Measurements from ENCODE around the gene SNRNP200.
A peak's percentile ranks its signal among the peaks of the same experiment; 100 is the strongest.

Gene SNRNP200
- total RNA-seq = 375 to 440 (median 405) reads per million in 3 experiments

DNA sequence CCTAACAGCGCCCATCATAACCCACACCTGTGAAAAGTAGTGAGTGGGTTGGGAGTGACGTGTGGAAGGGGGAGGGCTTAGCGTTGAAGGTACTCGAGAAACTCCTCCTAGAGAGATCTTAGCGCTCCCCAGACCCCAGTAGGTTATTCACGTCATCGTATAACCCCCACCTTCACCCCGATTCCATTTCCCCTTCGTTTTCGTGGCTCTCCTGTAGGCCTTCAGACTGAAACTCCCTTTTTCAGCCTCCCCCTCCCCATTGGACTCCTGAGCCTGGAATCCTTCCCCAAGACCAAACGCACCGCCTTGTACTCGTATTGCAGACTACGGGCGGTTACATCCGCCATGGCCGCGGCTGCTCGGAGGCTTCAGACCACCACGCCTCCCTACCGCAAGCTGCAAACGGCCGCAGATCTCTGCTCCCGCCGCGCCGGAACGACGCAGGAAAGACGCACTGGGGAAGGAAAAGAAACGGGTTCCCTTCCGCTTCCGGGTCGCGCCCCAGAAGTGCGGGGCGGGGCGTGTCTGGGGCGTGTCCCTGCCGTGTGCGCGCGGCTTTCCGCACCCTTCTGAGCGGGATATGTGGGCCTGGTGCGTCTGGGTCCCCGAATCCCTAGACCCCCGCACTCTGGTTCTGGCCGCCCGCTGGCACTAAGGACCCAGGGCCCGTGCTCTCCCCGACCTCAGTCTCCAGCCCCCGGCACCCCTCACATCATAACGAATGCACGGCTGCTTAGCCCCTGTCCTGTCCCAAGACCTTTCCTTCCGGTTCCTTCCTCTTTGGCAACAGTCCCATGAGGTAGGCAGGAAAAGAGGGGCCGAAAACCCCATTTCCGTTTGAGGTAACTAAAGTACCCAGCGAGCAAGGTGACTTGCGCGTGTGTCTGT, at the start of gene SNRNP200:
Gene SNRNP200 (minus strand): TSS at position 456 of the 888 bp plus-strand sequence. CDS start 109 bp downstream, at position 347.
- peak; percentile 92 for DNase-seq

DNA sequence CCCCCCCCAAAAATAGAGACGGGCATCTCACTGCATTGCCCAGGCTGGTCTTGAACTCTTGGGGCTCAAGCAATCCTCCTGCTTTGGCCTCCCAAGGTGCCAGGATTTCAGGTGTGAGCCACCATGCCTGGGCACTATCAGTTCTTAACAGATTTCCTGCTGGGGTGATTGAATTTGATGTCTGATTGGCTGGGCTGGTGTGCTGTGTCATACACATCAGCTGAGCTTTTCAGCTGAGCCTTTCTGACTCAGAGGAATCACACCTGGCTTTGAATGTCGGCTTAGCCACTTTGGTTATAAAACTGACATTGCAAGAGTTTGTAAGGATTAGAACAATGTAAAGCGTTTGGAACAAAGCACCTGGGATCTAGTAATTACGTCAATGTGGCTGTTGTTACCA, 49.1 kb upstream of the SNRNP200 start:
- no peak for DNase-seq

- DNase-seq = no peak
These were observed 48.3 kb upstream of the SNRNP200 start for GRCh38 chr2:96353606-96354101.

GRCh38 chr2:96353032-96353561, 47.8 kb upstream of the SNRNP200 start:
- DNase-seq = no peak

- no peak for DNase-seq
These were observed 42.0 kb upstream of the SNRNP200 start for GRCh38 chr2:96347395-96347794.

DNA sequence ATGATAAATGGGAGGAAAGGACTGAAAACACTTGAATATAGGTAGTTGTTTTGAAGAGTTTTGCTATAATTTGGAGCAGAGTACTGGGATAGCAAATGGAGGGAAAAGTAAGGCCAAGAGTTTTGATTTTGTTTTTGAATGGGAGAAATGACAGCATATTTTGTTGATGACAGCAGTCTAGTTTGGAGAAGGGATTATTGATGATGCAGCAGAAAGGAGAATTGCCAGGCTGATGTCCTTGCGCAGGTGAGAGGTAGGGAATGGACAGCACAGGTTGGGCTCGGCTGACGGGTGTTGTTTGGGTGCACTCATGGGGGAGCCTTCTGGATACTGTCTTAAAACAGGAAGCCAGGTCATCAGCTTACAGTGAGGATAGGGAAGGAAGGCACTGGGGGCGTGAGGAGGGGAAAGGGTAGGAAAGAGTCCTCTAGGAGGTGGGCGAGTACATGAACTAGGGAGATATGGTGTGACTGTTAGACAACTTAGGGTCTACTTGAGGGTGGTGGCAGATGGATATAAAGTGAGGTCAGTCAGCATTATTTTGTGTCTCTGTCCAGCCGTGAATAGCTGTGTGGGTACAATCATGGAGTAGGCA, 40.6 kb upstream of the SNRNP200 start:
- DNase-seq = no peak

DNA sequence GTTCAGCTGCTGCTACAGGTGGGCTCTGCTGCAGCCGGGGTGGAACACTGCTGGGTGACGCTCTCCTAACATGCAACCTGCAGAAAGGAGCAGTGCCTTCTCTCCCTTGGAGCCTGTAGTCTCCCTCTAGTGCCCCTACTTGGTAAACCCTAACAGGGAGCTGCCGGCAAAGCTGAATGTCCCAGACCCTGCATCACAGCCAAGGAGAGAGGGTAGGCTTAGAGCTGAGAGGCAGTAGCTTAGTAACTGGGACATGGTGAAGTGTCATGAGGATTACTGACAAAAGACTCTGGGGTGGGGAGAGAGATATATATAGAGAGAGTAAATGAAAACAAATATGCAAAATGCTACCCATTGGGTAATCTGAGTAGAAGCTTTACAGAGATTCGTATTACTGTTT, 40.1 kb upstream of the SNRNP200 start:
- no peak for DNase-seq

- peak; percentile 66 for DNase-seq
These were observed 38.7 kb upstream of the SNRNP200 start for GRCh38 chr2:96344011-96344410.

GRCh38 chr2:96342085-96342484, 36.7 kb upstream of the SNRNP200 start:
- peak; percentile 59 for DNase-seq

- no peak for DNase-seq
These were observed 36.3 kb upstream of the SNRNP200 start for GRCh38 chr2:96341641-96342040.

DNA sequence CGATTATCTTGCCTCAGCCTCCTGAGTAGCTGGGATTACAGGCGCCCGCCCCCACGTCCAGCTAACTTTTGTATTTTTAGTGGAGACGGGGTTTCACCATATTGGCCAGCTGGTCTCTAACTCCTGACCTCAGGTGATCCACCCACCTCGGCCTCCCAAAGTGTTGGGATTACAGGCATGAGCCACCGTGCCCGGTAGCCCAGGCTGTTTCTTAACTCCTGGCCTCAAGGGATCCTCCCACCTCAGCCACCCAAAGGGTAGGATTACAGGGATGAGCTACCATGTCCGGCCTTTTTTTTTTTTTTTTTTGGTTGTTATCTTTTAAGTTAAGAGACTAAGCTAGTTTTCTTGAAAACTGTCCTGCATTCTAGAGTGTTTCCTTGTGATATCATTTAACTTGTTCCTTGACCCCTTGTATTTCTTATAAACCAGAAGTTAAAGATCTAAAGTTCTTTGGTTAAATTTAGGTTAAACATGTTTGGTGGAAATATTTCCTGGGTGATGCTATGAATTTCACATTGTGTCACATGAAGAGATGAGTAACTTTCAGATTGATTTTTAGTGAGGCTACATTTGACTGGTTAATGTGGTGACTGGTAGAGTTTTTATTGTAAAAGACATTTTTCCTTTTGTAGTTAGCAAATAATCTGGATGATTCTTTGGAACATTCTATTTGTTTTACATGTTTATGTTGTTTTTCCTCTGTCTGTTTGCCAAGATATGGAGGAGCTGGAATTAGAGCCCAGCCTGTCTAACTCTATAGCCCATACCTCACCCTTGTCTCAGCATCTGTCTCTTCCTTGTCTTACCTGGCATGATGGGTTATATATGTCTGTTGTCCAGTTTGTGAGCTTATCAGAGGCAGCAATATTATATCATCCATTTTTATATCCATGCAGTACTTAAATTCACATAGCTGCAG, 35.4 kb upstream of the SNRNP200 start:
- DNase-seq = no peak

GRCh38 chr2:96336873-96337272, 31.5 kb upstream of the SNRNP200 start:
- no peak for DNase-seq

GRCh38 chr2:96336104-96336775, 30.9 kb upstream of the SNRNP200 start:
- no peak for DNase-seq

DNA sequence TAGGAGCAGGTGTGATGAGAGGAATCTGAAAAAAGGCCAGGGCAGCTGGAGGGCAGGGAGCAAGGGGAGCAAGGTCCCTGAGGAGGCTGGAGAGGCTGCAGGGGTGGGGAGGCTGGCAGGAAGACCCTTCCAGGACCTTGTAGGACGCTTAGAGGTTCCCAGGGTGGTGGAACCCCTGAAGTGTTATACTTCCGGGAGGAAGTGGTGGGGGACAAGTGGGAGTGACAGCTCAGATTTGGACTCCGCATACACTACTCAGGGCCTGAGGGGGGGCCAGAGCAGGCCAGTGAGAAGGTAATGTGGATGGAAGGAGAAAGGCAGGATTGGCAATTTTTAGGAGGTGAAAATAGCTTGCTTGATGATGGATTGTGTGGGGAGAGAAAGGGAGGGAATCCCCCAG, 28.4 kb upstream of the SNRNP200 start:
- no peak for DNase-seq

DNA sequence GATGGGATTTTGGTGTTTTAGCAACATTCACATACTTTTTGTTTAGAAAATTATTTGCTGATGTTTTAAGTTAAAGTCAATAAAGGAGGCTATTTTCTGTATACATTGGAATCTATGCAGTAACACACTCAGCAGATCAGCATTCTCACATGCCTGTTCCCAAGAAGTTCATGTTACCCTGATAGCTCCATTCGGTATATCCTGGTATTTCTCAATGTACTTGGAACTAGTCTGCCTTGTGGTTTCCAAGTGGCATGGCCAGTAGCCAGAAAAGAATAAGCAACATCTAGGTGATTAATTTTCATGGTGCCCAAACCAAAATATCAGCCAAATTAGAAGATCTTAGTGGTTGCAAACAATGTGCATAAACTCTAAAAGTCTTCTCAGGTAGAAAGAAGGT, 25.1 kb upstream of the SNRNP200 start:
- no peak for DNase-seq

DNA sequence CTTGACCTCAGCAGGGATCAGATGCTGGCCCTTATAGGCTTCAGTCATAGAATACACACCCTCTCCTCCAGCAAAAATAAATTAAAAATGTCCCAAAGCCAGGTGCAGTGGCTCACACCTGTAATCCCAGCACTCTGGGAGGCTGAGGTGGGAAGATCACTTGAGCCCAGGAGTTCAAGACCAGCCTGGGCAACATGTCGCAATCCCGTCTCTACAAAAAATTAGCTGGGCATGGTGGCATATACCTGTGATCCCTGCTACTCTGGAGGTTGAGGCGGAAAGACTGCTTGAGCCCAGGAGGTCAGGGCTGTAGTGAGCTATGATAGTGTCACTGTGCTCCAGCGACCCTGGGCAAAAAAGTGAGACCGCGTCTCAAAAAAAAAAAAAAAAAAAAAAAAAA, 24.5 kb upstream of the SNRNP200 start:
- DNase-seq = no peak

- DNase-seq = no peak
These were observed 24.1 kb upstream of the SNRNP200 start for GRCh38 chr2:96329456-96329855.

DNA sequence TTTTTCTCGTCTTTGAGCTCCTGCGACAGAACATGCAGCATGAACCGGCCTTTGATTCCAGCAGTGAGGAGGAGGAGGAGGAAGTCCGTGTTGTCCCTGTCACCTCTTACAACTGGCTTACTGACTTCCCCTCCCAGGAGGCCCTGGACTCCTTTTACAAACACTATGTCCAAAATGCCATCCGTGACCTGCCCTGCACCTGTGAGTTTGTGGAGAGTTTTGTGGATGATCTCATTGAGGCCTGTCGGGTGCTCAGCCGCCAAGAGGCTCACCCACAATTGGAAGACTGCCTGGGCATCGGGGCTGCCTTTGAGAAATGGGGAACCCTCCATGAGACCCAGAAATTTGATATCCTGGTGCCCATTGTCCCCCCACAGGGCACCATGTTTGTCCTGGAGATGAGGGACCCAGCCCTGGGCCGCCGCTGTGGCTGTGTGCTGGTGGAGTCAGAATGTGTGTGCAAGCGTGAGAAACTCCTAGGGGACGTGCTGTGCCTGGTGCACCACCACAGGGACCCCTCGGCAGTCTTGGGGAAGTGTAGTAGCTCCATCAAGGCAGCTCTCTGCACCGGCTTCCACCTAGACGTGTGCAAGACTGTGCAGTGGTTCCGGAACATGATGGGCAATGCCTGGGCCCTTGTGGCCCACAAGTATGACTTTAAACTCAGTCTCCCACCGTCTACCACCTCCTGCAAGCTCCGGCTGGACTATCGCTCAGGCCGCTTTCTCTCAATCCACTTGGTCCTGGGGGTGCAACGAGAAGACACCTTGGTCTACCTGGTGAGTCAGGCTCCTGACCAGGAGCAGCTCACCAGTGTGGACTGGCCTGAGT, 21.9 kb upstream of the SNRNP200 start:
- no peak for DNase-seq

GRCh38 chr2:96326564-96326963, 21.2 kb upstream of the SNRNP200 start:
- no peak for DNase-seq

DNA sequence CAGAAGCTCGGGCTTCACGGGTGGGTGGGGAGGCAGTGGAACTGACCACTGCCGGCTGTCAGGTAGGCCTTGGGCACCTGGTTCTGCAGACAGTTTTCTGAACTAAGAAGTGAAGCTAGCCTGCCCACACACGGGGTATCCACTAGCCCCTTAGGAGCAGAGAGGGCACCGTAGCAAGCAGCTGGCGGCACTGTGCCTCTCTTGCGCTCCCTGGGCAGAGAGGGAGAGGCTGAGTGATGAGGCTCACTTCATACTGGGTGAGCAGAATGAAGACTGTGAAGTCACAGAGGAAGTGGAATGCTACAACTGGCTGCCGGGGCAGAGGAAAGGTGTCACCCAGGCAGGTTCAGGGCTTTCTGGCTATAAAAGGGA, 20.5 kb upstream of the SNRNP200 start:
- peak; percentile 54 for DNase-seq

Measured in central memory CD4-positive, alpha-beta T cell (primary cell).